NOMO-1 (cell line): ENCODE measurements around the gene CXCR5.
A peak's percentile ranks its signal among the peaks of the same experiment; 100 is the strongest.

Source experiments
- DNase-seq, 2 experiments: peaks; one replicate each; lab custom pipeline; 2025; ENCODE audit not compliant: unreplicated experiment in 2 of 2; lab: John Stamatoyannopoulos, UW

CXCR5 gene

GRCh38 chr11:118911880-118912741, 28.4 kb downstream of the CXCR5 start:
- no peak for DNase-seq

- DNase-seq = peak in 1 of 2 experiments; percentile 29
Measured at GRCh38 chr11:118912742-118913410, 29.2 kb downstream of the CXCR5 start.

- no peak for DNase-seq
Measured at GRCh38 chr11:118913411-118914125, 29.9 kb downstream of the CXCR5 start.

- no peak for DNase-seq
Measured at GRCh38 chr11:118914178-118914918, 30.7 kb downstream of the CXCR5 start.

- peak in 1 of 2 experiments; percentile 58 for DNase-seq
Measured at GRCh38 chr11:118914987-118915386, 31.3 kb downstream of the CXCR5 start.

GRCh38 chr11:118915396-118915795, 31.7 kb downstream of the CXCR5 start:
- no peak for DNase-seq

GRCh38 chr11:118915941-118916841, 32.5 kb downstream of the CXCR5 start:
- no peak for DNase-seq

- DNase-seq = no peak
Measured at GRCh38 chr11:118916842-118917388, 33.2 kb downstream of the CXCR5 start.

GRCh38 chr11:118917481-118918127, 33.9 kb downstream of the CXCR5 start:
- peak; percentile 54 to 63 for DNase-seq

GRCh38 chr11:118918128-118918685, 34.5 kb downstream of the CXCR5 start:
- no peak for DNase-seq

- no peak for DNase-seq
Measured at GRCh38 chr11:118918686-118919280, 35.1 kb downstream of the CXCR5 start.

GRCh38 chr11:118921121-118921928, 37.6 kb downstream of the CXCR5 start:
- DNase-seq = no peak

GRCh38 chr11:118921929-118922744, 38.4 kb downstream of the CXCR5 start:
- DNase-seq = no peak

- no peak for DNase-seq
Measured at GRCh38 chr11:118922745-118923627, 39.3 kb downstream of the CXCR5 start.

GRCh38 chr11:118923721-118924587, 40.3 kb downstream of the CXCR5 start:
- DNase-seq = no peak
